Muscle of leg (tissue), 11 donors: Measurements from ENCODE around the gene TMED9. TPM values are rescaled to one million over a fixed set of nuclear protein-coding genes. Genes with fewer than 3 reads are reported as not detected.
"Not testable (repeated sequence)": the region's sequence is repeated elsewhere in the genome, so short reads cannot be mapped to it uniquely, and the experiment has no call there.

ENCODE experiments used
- DNase-seq: peaks from one replicate; pipeline ENCODE4 v3.0.0; 2013
- H3K27ac ChIP-seq: one replicate; pipeline ENCODE4 v1.5.1; 2013; ENCODE audit warnings: mild to moderate bottlenecking, low read length, control low read depth
- H3K27me3 ChIP-seq: one replicate; pipeline ENCODE4 v1.6.1; 2013; ENCODE audit warnings: low read length; ENCODE audit not compliant: control insufficient read depth, insufficient read depth
- H3K36me3 ChIP-seq: one replicate; pipeline ENCODE4 v1.6.1; 2013; ENCODE audit warnings: low read length; ENCODE audit not compliant: control insufficient read depth, insufficient read depth
- H3K4me1 ChIP-seq: one replicate; pipeline ENCODE4 v1.6.1; 2013; ENCODE audit warnings: low read length; ENCODE audit not compliant: control insufficient read depth, insufficient read depth
- H3K4me3 ChIP-seq: one replicate; pipeline ENCODE4 v1.5.1; 2013; ENCODE audit warnings: low read length, control low read depth
- H3K9me3 ChIP-seq: replicated peaks from 2 replicates; pipeline ENCODE4 v1.6.1; 2013; ENCODE audit warnings: low read depth, low read length; ENCODE audit not compliant: control insufficient read depth
- WGBS: methylation state at CpG from one replicate; pipeline ENCODE4 v1.1.5; 2013; ENCODE audit warnings: missing lambda C conversion rate; ENCODE audit not compliant: insufficient coverage; 5-methylcytosine and 5-hydroxymethylcytosine counted together
- polyA plus RNA-seq, 8 donors: library from polyadenylated mRNA; unstranded; fragments of 120-200 nt; gene quantifications; one replicate each; pipeline versions ENCODE4 v1.2.1 to v1.2.3, GENCODE V29; 2013; ENCODE audit warnings: inconsistent platforms in 1 of 8, low replicate concordance in 1 of 8; ENCODE audit not compliant: insufficient read length in 8 of 8, insufficient read depth in 1 of 8
- total RNA-seq: library from RNA; stranded (reverse); fragments of 120-200 nt; gene quantifications from one replicate; pipeline ENCODE4 v1.2.4, GENCODE V29; 2013

Gene TMED9
- total and polyA plus RNA-seq, 9 donors: 48.0 to 161 (median 133) TPM

DNA sequence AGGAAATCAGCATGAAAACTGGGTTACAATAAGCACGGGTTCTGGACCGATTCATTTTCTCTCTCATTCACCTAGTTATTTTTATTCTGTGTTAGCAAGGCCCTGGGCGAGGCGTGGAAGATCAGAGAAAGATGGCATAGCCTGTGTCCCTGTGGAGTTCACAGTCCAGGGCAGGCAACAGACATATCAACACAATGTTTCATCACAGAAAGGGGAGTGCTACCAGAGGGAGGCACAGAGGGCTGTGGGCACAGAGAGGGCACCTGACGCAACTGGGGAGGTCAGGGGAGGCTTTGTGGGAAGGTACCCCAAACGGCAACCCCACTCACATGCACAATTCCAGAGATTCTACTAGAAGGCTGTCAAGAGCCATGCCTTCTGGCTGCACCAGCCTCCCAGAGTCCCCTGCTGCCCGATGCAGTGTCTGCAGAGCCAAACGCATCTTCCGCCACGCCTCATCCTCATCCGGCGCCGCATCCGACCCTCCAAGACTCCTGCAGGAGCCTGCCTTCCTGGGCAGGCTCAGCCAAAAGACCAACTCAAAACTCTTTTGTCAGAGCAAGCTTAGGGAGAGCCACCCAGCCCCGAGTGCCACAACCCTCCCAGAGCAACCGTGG, 39.1 kb upstream of the TMED9 start:
- 32% methylated on average over 11 of the region's 16 CpGs for WGBS
- H3K36me3 ChIP-seq: peaks cover 14% of the 10 kb centered on the region
- peaks cover 32% of the 10 kb centered on the region for H3K4me1 ChIP-seq
- H3K27ac ChIP-seq: no peak overlapping the region
- H3K9me3 ChIP-seq: no peaks in the 10 kb centered on the region
- H3K27me3 ChIP-seq: peaks cover 2% of the 10 kb centered on the region
- no peak for DNase-seq
- peak overlapping the region; percentile 85 for H3K4me3 ChIP-seq

DNA sequence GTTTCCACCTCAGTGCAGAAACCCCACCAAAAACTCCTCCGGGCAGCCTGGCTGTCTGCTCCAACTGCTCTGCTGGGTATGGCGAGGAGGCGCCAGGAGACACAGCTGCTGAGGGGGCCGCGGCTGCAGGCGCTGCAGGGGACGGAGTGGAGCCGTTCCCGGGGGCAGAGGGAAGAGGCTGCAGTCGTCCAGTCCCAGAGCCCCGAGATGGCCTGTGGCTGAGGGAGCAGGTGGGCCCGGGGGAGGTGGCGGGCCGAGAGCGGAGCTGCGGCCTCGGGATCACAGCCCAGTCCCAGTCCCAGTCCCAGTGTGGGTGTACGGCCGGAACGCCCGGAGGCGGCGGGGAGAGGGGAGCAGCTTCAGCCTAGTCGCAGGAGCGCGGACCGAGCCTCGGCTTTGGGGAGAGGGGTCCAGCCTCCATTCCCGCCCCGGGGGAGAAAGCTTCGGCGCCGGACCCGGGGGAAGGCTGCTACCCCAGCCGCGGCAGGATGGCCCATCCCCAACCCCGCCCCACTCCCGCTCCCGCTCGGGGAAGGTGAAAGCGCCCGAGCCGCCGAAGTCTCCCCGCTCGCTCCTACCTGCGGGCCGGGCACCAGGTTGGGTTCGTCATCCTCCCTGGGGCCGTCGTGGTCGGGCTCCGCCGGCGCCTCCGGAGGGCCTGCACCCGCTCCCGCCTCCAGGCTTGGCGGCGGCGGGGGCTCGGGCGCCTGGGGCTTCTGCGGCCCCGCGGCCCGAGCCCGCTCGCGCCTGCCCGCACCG, 38.2 kb upstream of the TMED9 start:
- DNase-seq: peak; percentile 47
- H3K27me3 ChIP-seq: peaks cover 2% of the 10 kb centered on the region

GRCh38 chr5:177554474-177555111, 37.4 kb upstream of the TMED9 start, which contains the start of gene FAM193B:
Gene FAM193B (minus strand): TSS chr5:177554563. CDS start chr5:177554458, 105 bp downstream.
- H3K4me1 ChIP-seq: peaks cover 23% of the 10 kb centered on the region
- DNase-seq: peak; percentile 95
- H3K27ac ChIP-seq: peak within 1 kb of the TSS; percentile 79
- peak within 1 kb of the TSS; percentile 85 for H3K4me3 ChIP-seq
- no peaks in the 10 kb centered on the region for H3K9me3 ChIP-seq
- H3K27me3 ChIP-seq: peaks cover 2% of the 10 kb centered on the region
- H3K36me3 ChIP-seq: peaks cover 13% of the 10 kb centered on the region
- 24% methylated on average over 15 of the region's 49 CpGs for WGBS

More for the DNA sequence above, 38.2 kb upstream of the TMED9 start:
- H3K9me3 ChIP-seq: no peaks in the 10 kb centered on the region
- H3K36me3 ChIP-seq: peaks cover 14% of the 10 kb centered on the region
- WGBS: under 1% methylated on average over 66 of the region's 72 CpGs
- peak overlapping the region; percentile 85 for H3K4me3 ChIP-seq
- H3K4me1 ChIP-seq: peaks cover 23% of the 10 kb centered on the region
- peak overlapping the region; percentile 79 for H3K27ac ChIP-seq

GRCh38 chr5:177555228-177555627, 36.8 kb upstream of the TMED9 start:
- Histone ChIP-seq H3K4me3 (no peak overlapping the region), H3K27ac (no peak overlapping the region)
- WGBS: 100% methylated on average over 1 of the region's 2 CpGs

DNA sequence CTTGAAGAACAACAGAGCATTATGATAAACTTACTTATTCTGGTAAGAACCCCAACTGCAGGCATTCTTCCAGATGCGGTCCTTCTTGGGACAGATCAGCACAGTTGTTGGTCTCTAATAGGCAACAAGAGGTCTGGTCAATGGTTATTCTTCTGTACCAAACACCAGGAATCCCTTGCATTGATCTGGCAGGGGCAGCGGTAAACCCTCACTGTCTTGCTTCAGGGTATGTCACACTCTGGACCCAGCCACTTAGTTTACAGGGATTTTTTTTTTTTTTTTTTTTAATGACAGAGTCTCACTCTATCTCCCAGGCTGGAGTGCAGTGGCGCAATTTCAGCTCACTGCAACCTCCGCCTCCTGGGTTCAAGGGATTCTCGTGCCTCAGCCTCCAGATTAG, 36.3 kb upstream of the TMED9 start:
- peaks cover 2% of the 10 kb centered on the region for H3K27me3 ChIP-seq
- no peak overlapping the region for H3K27ac ChIP-seq
- H3K9me3 ChIP-seq: no peaks in the 10 kb centered on the region
- H3K36me3 ChIP-seq: peaks cover 9% of the 10 kb centered on the region
- DNase-seq: no peak
- H3K4me3 ChIP-seq: no peak overlapping the region
- H3K4me1 ChIP-seq: peaks cover 23% of the 10 kb centered on the region
- 96% methylated on average over 3 of the region's 5 CpGs for WGBS

More at GRCh38 chr5:177555228-177555627, 36.8 kb upstream of the TMED9 start:
- H3K27me3 ChIP-seq: peaks cover 2% of the 10 kb centered on the region
- H3K9me3 ChIP-seq: no peaks in the 10 kb centered on the region
- H3K4me1 ChIP-seq: peaks cover 23% of the 10 kb centered on the region
- peaks cover 13% of the 10 kb centered on the region for H3K36me3 ChIP-seq
- DNase-seq: no peak

GRCh38 chr5:177557041-177557647, 34.9 kb upstream of the TMED9 start:
- Histone ChIP-seq H3K4me3 (no peak overlapping the region), H3K4me1 (peaks cover 23% of the 10 kb centered on the region), H3K27me3 (peaks cover 2% of the 10 kb centered on the region), H3K36me3 (peaks cover 3% of the 10 kb centered on the region), H3K27ac (no peak overlapping the region), H3K9me3 (no peaks in the 10 kb centered on the region)
- no peak for DNase-seq
- WGBS: 71% methylated on average over 1 of the region's 4 CpGs

- DNase-seq: no peak
- Histone ChIP-seq H3K9me3 (no peaks in the 10 kb centered on the region), H3K27ac (no peak overlapping the region), H3K27me3 (peaks cover 2% of the 10 kb centered on the region), H3K36me3 (no peaks in the 10 kb centered on the region), H3K4me3 (no peak overlapping the region), H3K4me1 (peaks cover 17% of the 10 kb centered on the region)
- 67% methylated on average over 3 of the region's 5 CpGs for WGBS
These were observed 34.2 kb upstream of the TMED9 start for GRCh38 chr5:177557796-177558195.

- H3K36me3 ChIP-seq, H3K4me1 ChIP-seq, H3K27me3 ChIP-seq, H3K9me3 ChIP-seq, DNase-seq, H3K27ac ChIP-seq, H3K4me3 ChIP-seq: not testable (repeated sequence)
- 80% methylated on average over 2 of the region's 8 CpGs for WGBS
These were observed 32.5 kb upstream of the TMED9 start for GRCh38 chr5:177559446-177559941.

DNA sequence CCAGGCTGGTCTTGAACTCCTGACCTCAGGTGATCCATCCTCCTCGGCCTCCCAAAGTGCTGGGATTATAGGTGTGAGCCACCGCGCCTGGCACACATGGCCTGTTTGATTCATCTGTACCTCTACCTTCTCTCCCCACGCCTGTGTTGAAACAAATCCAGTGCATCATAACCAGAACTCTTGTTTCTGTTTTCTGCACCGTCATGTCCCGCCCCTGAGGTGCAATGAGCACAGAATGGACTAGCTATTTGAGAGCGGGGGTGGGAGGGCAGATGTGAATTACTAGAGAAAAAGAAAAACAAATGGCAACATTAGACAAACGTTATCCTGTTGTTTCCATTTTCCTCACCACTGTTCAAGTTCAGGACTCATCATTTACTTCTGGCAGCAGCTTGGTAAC, 27.0 kb upstream of the TMED9 start:
- no peak for DNase-seq
- no peak overlapping the region for H3K27ac ChIP-seq
- H3K4me3 ChIP-seq: no peak overlapping the region
- WGBS: 76% methylated on average over 3 of the region's 8 CpGs
- H3K4me1 ChIP-seq: no peaks in the 10 kb centered on the region
- H3K36me3 ChIP-seq: no peaks in the 10 kb centered on the region
- H3K9me3 ChIP-seq: no peaks in the 10 kb centered on the region
- peaks cover 4% of the 10 kb centered on the region for H3K27me3 ChIP-seq

- 71% methylated on average over 3 of the region's 7 CpGs for WGBS
- DNase-seq: no peak
- no peak overlapping the region for H3K27ac ChIP-seq
- H3K27me3 ChIP-seq: peaks cover 4% of the 10 kb centered on the region
- H3K4me1 ChIP-seq: no peaks in the 10 kb centered on the region
- H3K4me3 ChIP-seq: no peak overlapping the region
- H3K36me3 ChIP-seq: no peaks in the 10 kb centered on the region
- no peaks in the 10 kb centered on the region for H3K9me3 ChIP-seq
These were observed 23.7 kb upstream of the TMED9 start for GRCh38 chr5:177568326-177568725.
